ENCODE data around the gene DNAI1.
A peak's percentile ranks its signal among the peaks of the same experiment; 100 is the strongest.

Gene DNAI1

GRCh38 chr9:34490760-34491159 is 32.2 kb downstream of the DNAI1 start:
- TF ChIP-seq EGR1 (IDR thresholded peaks at IDR 0.05) = no peak
- TF ChIP-seq CREB1 (IDR thresholded peaks at IDR 0.05; ENCODE audit: low read depth) = no peak
- TF ChIP-seq USF1 (IDR thresholded peaks at IDR 0.05) = no peak
- no peak for TF ChIP-seq REST (IDR thresholded peaks at IDR 0.05; ENCODE audit: low read depth)
- no peak for TF ChIP-seq EP300 (IDR thresholded peaks at IDR 0.05; ENCODE audit: borderline replicate concordance)
- TF ChIP-seq MAX (IDR thresholded peaks at IDR 0.05) = no peak
- TF ChIP-seq CEBPB (IDR thresholded peaks at IDR 0.05) = no peak
- TF ChIP-seq NFIC (IDR thresholded peaks at IDR 0.05) = no peak
- no peak for TF ChIP-seq TCF12 (IDR thresholded peaks at IDR 0.05; ENCODE audit: low read depth)
- TF ChIP-seq TAF1 (IDR thresholded peaks at IDR 0.05; ENCODE audit: low read depth) = no peak
- no peak for TF ChIP-seq FOXM1 (IDR thresholded peaks at IDR 0.05; ENCODE audit: borderline replicate concordance, low read depth)
- no peak for TF ChIP-seq YY1 (IDR thresholded peaks at IDR 0.05; ENCODE audit: low read depth)
- TF ChIP-seq ZBTB7A (IDR thresholded peaks at IDR 0.05; ENCODE audit: low read depth) = no peak
- no peak for TF ChIP-seq RAD21 (IDR thresholded peaks at IDR 0.05; ENCODE audit: low read depth)
- TF ChIP-seq TEAD4 (IDR thresholded peaks at IDR 0.05) = no peak

- TF ChIP-seq REST (IDR thresholded peaks at IDR 0.05; ENCODE audit: low read depth) = no peak
- TF ChIP-seq EGR1 (IDR thresholded peaks at IDR 0.05) = no peak
- TF ChIP-seq YY1 (IDR thresholded peaks at IDR 0.05; ENCODE audit: low read depth) = no peak
- TF ChIP-seq USF1 (IDR thresholded peaks at IDR 0.05) = peak; percentile 51
- TF ChIP-seq CREB1 (IDR thresholded peaks at IDR 0.05; ENCODE audit: low read depth) = no peak
Observed at GRCh38 chr9:34491596-34491995, 33.0 kb downstream of the DNAI1 start.

- TF ChIP-seq ZBTB7A (IDR thresholded peaks at IDR 0.05; ENCODE audit: low read depth) = no peak
- peak; percentile 47 for TF ChIP-seq RAD21 (IDR thresholded peaks at IDR 0.05; ENCODE audit: low read depth)
- no peak for TF ChIP-seq EGR1 (IDR thresholded peaks at IDR 0.05)
Observed at GRCh38 chr9:34492051-34492450, 33.4 kb downstream of the DNAI1 start.

- TF ChIP-seq RAD21 (IDR thresholded peaks at IDR 0.05; ENCODE audit: low read depth) (peak; percentile 9; the same call in 1 of the 2 replicates), FOXM1 (IDR thresholded peaks at IDR 0.05; ENCODE audit: borderline replicate concordance, low read depth) (no peak), TAF1 (IDR thresholded peaks at IDR 0.05; ENCODE audit: low read depth) (no peak), MAX (IDR thresholded peaks at IDR 0.05) (no peak), CEBPB (IDR thresholded peaks at IDR 0.05) (no peak), USF1 (IDR thresholded peaks at IDR 0.05) (no peak), EGR1 (IDR thresholded peaks at IDR 0.05) (peak; percentile 44; the same call in 1 of the 2 replicates), CREB1 (IDR thresholded peaks at IDR 0.05; ENCODE audit: low read depth) (no peak), ZBTB7A (IDR thresholded peaks at IDR 0.05; ENCODE audit: low read depth) (no peak), TCF12 (IDR thresholded peaks at IDR 0.05; ENCODE audit: low read depth) (no peak), TEAD4 (IDR thresholded peaks at IDR 0.05) (peak; percentile 47; the same call in 1 of the 2 replicates), YY1 (IDR thresholded peaks at IDR 0.05; ENCODE audit: low read depth) (peak; percentile 55; the same call in 1 of the 2 replicates), REST (IDR thresholded peaks at IDR 0.05; ENCODE audit: low read depth) (peak; percentile 96), NFIC (IDR thresholded peaks at IDR 0.05) (0 out of 2 replicates have a peak, but pooled peaks have one; percentile 6), EP300 (IDR thresholded peaks at IDR 0.05; ENCODE audit: borderline replicate concordance) (no peak)
Observed at GRCh38 chr9:34493972-34494535, 35.4 kb downstream of the DNAI1 start.
